ENCODE measurements around the gene RPS6KA3.

RPS6KA3 gene

GRCh38 chrX:20266810-20267606 lies at the start of gene RPS6KA3:
Gene RPS6KA3, minus strand, starts transcription at chrX:20266909. Its CDS starts 277 bp downstream, at chrX:20266632.
- H3K27me3 ChIP-seq (ENCODE audit: insufficient read depth, poor library complexity, severe bottlenecking) = no peaks in the 10 kb centered on the region
- H3K4me3 ChIP-seq (ENCODE audit: severe bottlenecking) = peak within 1 kb of the TSS; percentile 61
- no peaks in the 10 kb centered on the region for H3K9me3 ChIP-seq (ENCODE audit: severe bottlenecking)
- no peak for TF ChIP-seq CTCF (IDR thresholded peaks at IDR 0.05; ENCODE audit: poor library complexity, severe bottlenecking)
- peak within 1 kb of the TSS; percentile 61 for H3K27ac ChIP-seq (ENCODE audit: poor library complexity, severe bottlenecking)
- no peaks in the 10 kb centered on the region for H3K36me3 ChIP-seq (ENCODE audit: low read depth)
- ATAC-seq (ENCODE audit: low read depth) (peak; percentile 72), DNase-seq (ENCODE audit: low spot score) (peak; percentile 83)
- peaks cover 31% of the 10 kb centered on the region for H3K4me1 ChIP-seq (ENCODE audit: insufficient read depth, poor library complexity, severe bottlenecking)

GRCh38 chrX:20315140-20315539 lies 48.4 kb upstream of the RPS6KA3 start:
- DNase-seq (ENCODE audit: low spot score) (no peak), ATAC-seq (ENCODE audit: low read depth) (peak; percentile 93)
- Histone ChIP-seq H3K4me1 (ENCODE audit: insufficient read depth, poor library complexity, severe bottlenecking) (no peaks in the 10 kb centered on the region), H3K27me3 (ENCODE audit: insufficient read depth, poor library complexity, severe bottlenecking) (no peaks in the 10 kb centered on the region), H3K36me3 (ENCODE audit: low read depth) (no peaks in the 10 kb centered on the region), H3K4me3 (ENCODE audit: severe bottlenecking) (no peak overlapping the region), H3K27ac (ENCODE audit: poor library complexity, severe bottlenecking) (peak overlapping the region; percentile 14), H3K9me3 (ENCODE audit: severe bottlenecking) (no peaks in the 10 kb centered on the region)
- TF ChIP-seq CTCF (IDR thresholded peaks at IDR 0.05; ENCODE audit: poor library complexity, severe bottlenecking) = no peak

GRCh38 chrX:20313899-20314298 lies 47.2 kb upstream of the RPS6KA3 start:
- Histone ChIP-seq H3K9me3 (ENCODE audit: severe bottlenecking) (no peaks in the 10 kb centered on the region), H3K27ac (ENCODE audit: poor library complexity, severe bottlenecking) (no peak overlapping the region), H3K4me1 (ENCODE audit: insufficient read depth, poor library complexity, severe bottlenecking) (no peaks in the 10 kb centered on the region), H3K4me3 (ENCODE audit: severe bottlenecking) (no peak overlapping the region), H3K36me3 (ENCODE audit: low read depth) (no peaks in the 10 kb centered on the region), H3K27me3 (ENCODE audit: insufficient read depth, poor library complexity, severe bottlenecking) (no peaks in the 10 kb centered on the region)
- no peak for ATAC-seq (ENCODE audit: low read depth)
- no peak for TF ChIP-seq CTCF (IDR thresholded peaks at IDR 0.05; ENCODE audit: poor library complexity, severe bottlenecking)
- no peak for DNase-seq (ENCODE audit: low spot score)

- H3K36me3 ChIP-seq (ENCODE audit: low read depth) = no peaks in the 10 kb centered on the region
- no peak overlapping the region for H3K4me3 ChIP-seq (ENCODE audit: severe bottlenecking)
- no peak overlapping the region for H3K27ac ChIP-seq (ENCODE audit: poor library complexity, severe bottlenecking)
- ATAC-seq (ENCODE audit: low read depth) (no peak), DNase-seq (ENCODE audit: low spot score) (no peak)
- TF ChIP-seq CTCF (IDR thresholded peaks at IDR 0.05; ENCODE audit: poor library complexity, severe bottlenecking) = no peak
- no peaks in the 10 kb centered on the region for H3K9me3 ChIP-seq (ENCODE audit: severe bottlenecking)
- H3K27me3 ChIP-seq (ENCODE audit: insufficient read depth, poor library complexity, severe bottlenecking) = no peaks in the 10 kb centered on the region
- no peaks in the 10 kb centered on the region for H3K4me1 ChIP-seq (ENCODE audit: insufficient read depth, poor library complexity, severe bottlenecking)
Observed at GRCh38 chrX:20312018-20312417, 45.3 kb upstream of the RPS6KA3 start.

GRCh38 chrX:20311505-20311904 lies 44.8 kb upstream of the RPS6KA3 start:
- H3K4me1 ChIP-seq (ENCODE audit: insufficient read depth, poor library complexity, severe bottlenecking) = no peaks in the 10 kb centered on the region

More at GRCh38 chrX:20311505-20311904, 44.8 kb upstream of the RPS6KA3 start:
- no peaks in the 10 kb centered on the region for H3K27me3 ChIP-seq (ENCODE audit: insufficient read depth, poor library complexity, severe bottlenecking)
- TF ChIP-seq CTCF (IDR thresholded peaks at IDR 0.05; ENCODE audit: poor library complexity, severe bottlenecking) = no peak
- no peak overlapping the region for H3K4me3 ChIP-seq (ENCODE audit: severe bottlenecking)
- no peak for DNase-seq (ENCODE audit: low spot score)
- H3K36me3 ChIP-seq (ENCODE audit: low read depth) = no peaks in the 10 kb centered on the region
- H3K9me3 ChIP-seq (ENCODE audit: severe bottlenecking) = no peaks in the 10 kb centered on the region
- ATAC-seq (ENCODE audit: low read depth) = no peak
- no peak overlapping the region for H3K27ac ChIP-seq (ENCODE audit: poor library complexity, severe bottlenecking)
